GM12878 (cell line): ENCODE data around the gene DENND1A. TPM values are rescaled to one million over a fixed set of nuclear protein-coding genes. Genes with fewer than 3 reads are reported as not detected.

Experiments used
- IKZF1 ChIP-seq: fragments of 450-650 bp; conservative IDR thresholded peaks from 2 replicates; pipeline ENCODE4 v1.6.1; 2017; ENCODE audit warnings: antibody characterized with exemption, mild to moderate bottlenecking
- NR2F1 ChIP-seq: fragments of 450-650 bp; conservative IDR thresholded peaks from 2 replicates; pipeline ENCODE4 v1.6.1; 2017; ENCODE audit warnings: mild to moderate bottlenecking
- SP1 ChIP-seq: IDR thresholded peaks from one replicate; pipeline ENCODE4 v1.6.1; 2011; ENCODE audit warnings: low read depth, low read length
- SRF ChIP-seq, 2 experiments: IDR thresholded peaks; 2 replicates each; pipeline ENCODE4 v1.6.1; 2011; ENCODE audit warnings: low read depth in 2 of 2, low read length in 2 of 2, mild to moderate bottlenecking in 1 of 2, moderate library complexity in 1 of 2
- STAT3 ChIP-seq: IDR thresholded peaks from 2 replicates; pipeline ENCODE4 v1.6.1; 2011; ENCODE audit warnings: low read depth, low read length, improper control_type of control experiment
- SUZ12 ChIP-seq: fragments of 200-600 bp; sonication (generic); IDR thresholded peaks from one replicate; pipeline ENCODE4 v1.6.1; 2018; ENCODE audit warnings: antibody characterized with exemption, mild to moderate bottlenecking; ENCODE audit not compliant: unreplicated experiment
- TBL1XR1 ChIP-seq: IDR thresholded peaks from 2 replicates; pipeline ENCODE4 v1.6.1; 2012; ENCODE audit warnings: low read depth, low read length, improper control_type of control experiment
- polyA plus RNA-seq, 11 experiments: library from polyadenylated mRNA; depleted of rRNA in 4 of 11; unstranded in 6 of 11; stranded (reverse) in 5 of 11; fragments of >200 nt; fragmentation: Nextera tagmentation in 4 of 11; fragmentation: Illumina TruSeq in 1 of 11; extraction: Ambion mirVana in 4 of 11; extraction: Trizol in 1 of 11; gene quantifications; 1 replicate in 1 of 11; 2 replicates in 10 of 11; pipeline versions ENCODE4 v1.2.1 to v1.2.3, GENCODE V29; 2011 to 2016; ENCODE audit warnings: inconsistent platforms in 2 of 11, missing spikeins in 2 of 11, low read depth in 1 of 11
- total RNA-seq, 4 experiments: library from RNA; depleted of rRNA in 3 of 4; stranded (reverse); fragments of >200 nt in 3 of 4; fragmentation: Illumina TruSeq in 1 of 4; extraction: Trizol in 1 of 4; gene quantifications; 2 replicates each; pipeline versions ENCODE4 v1.2.1 to v1.2.3, GENCODE V29; 2013 to 2021
- TF ChIP-seq, protein P1 (sequence below): fragments of 450-650 bp; IDR thresholded peaks from 2 replicates; pipeline ENCODE4 v1.6.1; 2017; ENCODE audit warnings: mild to moderate bottlenecking, moderate library complexity
- TF ChIP-seq, protein P2 (sequence below): fragments of 150-350 bp; IDR thresholded peaks from 2 replicates; pipeline ENCODE4 v1.6.1; 2016; ENCODE audit warnings: low read depth, low read length

DENND1A gene
- total and polyA plus RNA-seq, 10 of the 15 experiments (the other 5 are each of a cell fraction or from before 2014, with no cell fraction given), result 14.1 to 48.6 (median 35.2) TPM

DNA sequence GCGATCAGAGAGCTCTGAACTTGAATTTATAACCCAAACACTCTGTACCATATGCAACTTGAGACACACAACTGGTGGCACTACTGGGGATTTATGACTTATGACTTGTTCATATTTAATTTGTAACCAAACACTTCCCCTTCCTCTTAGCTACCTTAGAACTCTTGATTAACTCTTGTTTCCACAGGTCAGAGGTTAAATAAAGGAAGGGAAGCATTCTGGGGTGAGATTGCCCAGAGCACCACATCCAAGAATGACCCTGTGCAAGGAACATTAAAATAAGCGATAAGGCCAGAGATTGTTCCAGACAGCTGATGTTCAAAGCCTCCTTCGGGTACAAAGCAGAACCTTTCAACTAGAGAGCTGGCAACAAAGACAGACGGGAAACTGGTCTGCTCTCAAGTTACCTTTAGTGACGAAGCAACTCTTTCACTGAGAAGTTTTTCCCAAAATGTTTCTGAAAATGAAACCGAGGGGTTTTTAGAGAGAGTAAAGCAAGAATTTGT, 242.6 kb downstream of the DENND1A start (continued):
- TF ChIP-seq, protein P1, sequence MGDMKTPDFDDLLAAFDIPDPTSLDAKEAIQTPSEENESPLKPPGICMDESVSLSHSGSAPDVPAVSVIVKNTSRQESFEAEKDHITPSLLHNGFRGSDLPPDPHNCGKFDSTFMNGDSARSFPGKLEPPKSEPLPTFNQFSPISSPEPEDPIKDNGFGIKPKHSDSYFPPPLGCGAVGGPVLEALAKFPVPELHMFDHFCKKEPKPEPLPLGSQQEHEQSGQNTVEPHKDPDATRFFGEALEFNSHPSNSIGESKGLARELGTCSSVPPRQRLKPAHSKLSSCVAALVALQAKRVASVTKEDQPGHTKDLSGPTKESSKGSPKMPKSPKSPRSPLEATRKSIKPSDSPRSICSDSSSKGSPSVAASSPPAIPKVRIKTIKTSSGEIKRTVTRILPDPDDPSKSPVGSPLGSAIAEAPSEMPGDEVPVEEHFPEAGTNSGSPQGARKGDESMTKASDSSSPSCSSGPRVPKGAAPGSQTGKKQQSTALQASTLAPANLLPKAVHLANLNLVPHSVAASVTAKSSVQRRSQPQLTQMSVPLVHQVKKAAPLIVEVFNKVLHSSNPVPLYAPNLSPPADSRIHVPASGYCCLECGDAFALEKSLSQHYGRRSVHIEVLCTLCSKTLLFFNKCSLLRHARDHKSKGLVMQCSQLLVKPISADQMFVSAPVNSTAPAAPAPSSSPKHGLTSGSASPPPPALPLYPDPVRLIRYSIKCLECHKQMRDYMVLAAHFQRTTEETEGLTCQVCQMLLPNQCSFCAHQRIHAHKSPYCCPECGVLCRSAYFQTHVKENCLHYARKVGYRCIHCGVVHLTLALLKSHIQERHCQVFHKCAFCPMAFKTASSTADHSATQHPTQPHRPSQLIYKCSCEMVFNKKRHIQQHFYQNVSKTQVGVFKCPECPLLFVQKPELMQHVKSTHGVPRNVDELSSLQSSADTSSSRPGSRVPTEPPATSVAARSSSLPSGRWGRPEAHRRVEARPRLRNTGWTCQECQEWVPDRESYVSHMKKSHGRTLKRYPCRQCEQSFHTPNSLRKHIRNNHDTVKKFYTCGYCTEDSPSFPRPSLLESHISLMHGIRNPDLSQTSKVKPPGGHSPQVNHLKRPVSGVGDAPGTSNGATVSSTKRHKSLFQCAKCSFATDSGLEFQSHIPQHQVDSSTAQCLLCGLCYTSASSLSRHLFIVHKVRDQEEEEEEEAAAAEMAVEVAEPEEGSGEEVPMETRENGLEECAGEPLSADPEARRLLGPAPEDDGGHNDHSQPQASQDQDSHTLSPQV, result no peak
- TF ChIP-seq NR2F1 (peak; percentile 74), SUZ12 (no peak), IKZF1 (peak; percentile 25; the same call in 1 of the 2 replicates), STAT3 (no peak), SRF (IDR thresholded peaks at IDR 0.05; ENCODE audit: low read depth in 2 of 2, low read length in 2 of 2) (no peak), SP1 (no peak), TBL1XR1 (no peak)
- TF ChIP-seq, protein P2, sequence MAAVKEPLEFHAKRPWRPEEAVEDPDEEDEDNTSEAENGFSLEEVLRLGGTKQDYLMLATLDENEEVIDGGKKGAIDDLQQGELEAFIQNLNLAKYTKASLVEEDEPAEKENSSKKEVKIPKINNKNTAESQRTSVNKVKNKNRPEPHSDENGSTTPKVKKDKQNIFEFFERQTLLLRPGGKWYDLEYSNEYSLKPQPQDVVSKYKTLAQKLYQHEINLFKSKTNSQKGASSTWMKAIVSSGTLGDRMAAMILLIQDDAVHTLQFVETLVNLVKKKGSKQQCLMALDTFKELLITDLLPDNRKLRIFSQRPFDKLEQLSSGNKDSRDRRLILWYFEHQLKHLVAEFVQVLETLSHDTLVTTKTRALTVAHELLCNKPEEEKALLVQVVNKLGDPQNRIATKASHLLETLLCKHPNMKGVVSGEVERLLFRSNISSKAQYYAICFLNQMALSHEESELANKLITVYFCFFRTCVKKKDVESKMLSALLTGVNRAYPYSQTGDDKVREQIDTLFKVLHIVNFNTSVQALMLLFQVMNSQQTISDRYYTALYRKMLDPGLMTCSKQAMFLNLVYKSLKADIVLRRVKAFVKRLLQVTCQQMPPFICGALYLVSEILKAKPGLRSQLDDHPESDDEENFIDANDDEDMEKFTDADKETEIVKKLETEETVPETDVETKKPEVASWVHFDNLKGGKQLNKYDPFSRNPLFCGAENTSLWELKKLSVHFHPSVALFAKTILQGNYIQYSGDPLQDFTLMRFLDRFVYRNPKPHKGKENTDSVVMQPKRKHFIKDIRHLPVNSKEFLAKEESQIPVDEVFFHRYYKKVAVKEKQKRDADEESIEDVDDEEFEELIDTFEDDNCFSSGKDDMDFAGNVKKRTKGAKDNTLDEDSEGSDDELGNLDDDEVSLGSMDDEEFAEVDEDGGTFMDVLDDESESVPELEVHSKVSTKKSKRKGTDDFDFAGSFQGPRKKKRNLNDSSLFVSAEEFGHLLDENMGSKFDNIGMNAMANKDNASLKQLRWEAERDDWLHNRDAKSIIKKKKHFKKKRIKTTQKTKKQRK, result no peak
